ENCODE data around the gene RNF8. TPM values are rescaled to one million over a fixed set of nuclear protein-coding genes. Genes with fewer than 3 reads are reported as not detected.

RNF8 gene
- total and polyA plus RNA-seq, 9 of the 15 experiments (the other 6 are each of a cell fraction or from before 2014, with no cell fraction given): 10.6 to 47.0 (median 37.5) TPM

- TF ChIP-seq, protein P1, sequence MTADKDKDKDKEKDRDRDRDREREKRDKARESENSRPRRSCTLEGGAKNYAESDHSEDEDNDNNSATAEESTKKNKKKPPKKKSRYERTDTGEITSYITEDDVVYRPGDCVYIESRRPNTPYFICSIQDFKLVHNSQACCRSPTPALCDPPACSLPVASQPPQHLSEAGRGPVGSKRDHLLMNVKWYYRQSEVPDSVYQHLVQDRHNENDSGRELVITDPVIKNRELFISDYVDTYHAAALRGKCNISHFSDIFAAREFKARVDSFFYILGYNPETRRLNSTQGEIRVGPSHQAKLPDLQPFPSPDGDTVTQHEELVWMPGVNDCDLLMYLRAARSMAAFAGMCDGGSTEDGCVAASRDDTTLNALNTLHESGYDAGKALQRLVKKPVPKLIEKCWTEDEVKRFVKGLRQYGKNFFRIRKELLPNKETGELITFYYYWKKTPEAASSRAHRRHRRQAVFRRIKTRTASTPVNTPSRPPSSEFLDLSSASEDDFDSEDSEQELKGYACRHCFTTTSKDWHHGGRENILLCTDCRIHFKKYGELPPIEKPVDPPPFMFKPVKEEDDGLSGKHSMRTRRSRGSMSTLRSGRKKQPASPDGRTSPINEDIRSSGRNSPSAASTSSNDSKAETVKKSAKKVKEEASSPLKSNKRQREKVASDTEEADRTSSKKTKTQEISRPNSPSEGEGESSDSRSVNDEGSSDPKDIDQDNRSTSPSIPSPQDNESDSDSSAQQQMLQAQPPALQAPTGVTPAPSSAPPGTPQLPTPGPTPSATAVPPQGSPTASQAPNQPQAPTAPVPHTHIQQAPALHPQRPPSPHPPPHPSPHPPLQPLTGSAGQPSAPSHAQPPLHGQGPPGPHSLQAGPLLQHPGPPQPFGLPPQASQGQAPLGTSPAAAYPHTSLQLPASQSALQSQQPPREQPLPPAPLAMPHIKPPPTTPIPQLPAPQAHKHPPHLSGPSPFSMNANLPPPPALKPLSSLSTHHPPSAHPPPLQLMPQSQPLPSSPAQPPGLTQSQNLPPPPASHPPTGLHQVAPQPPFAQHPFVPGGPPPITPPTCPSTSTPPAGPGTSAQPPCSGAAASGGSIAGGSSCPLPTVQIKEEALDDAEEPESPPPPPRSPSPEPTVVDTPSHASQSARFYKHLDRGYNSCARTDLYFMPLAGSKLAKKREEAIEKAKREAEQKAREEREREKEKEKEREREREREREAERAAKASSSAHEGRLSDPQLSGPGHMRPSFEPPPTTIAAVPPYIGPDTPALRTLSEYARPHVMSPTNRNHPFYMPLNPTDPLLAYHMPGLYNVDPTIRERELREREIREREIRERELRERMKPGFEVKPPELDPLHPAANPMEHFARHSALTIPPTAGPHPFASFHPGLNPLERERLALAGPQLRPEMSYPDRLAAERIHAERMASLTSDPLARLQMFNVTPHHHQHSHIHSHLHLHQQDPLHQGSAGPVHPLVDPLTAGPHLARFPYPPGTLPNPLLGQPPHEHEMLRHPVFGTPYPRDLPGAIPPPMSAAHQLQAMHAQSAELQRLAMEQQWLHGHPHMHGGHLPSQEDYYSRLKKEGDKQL (CRISPR knock-in tag; IDR thresholded peaks at IDR 0.05; ENCODE audit: borderline replicate concordance): no peak
- TF ChIP-seq HNRNPK (IDR thresholded peaks at IDR 0.05; ENCODE audit: low read depth, low read length, poor library complexity, severe bottlenecking) (no peak), ZNF197 (CRISPR knock-in tag; IDR thresholded peaks at IDR 0.05; ENCODE audit: low read depth) (no peak), GTF3C2 (IDR thresholded peaks at IDR 0.05; ENCODE audit: borderline replicate concordance, extremely low read depth, insufficient read length) (no peak), POLR3A (IDR thresholded peaks at IDR 0.05; ENCODE audit: borderline replicate concordance, extremely low read depth, insufficient read depth, insufficient read length) (no peak), BCL6 (CRISPR knock-in tag; IDR thresholded peaks at IDR 0.05) (no peak), NCOR1 (IDR thresholded peaks at IDR 0.05) (no peak), CREB3L1 (IDR thresholded peaks at IDR 0.05; ENCODE audit: borderline replicate concordance, low read depth) (no peak), CSDE1 (IDR thresholded peaks at IDR 0.05) (no peak), GATA2 (CRISPR knock-in tag; IDR thresholded peaks at IDR 0.05) (no peak), HES1 (IDR thresholded peaks at IDR 0.05; ENCODE audit: low read depth) (no peak)
- TF ChIP-seq, protein P2, sequence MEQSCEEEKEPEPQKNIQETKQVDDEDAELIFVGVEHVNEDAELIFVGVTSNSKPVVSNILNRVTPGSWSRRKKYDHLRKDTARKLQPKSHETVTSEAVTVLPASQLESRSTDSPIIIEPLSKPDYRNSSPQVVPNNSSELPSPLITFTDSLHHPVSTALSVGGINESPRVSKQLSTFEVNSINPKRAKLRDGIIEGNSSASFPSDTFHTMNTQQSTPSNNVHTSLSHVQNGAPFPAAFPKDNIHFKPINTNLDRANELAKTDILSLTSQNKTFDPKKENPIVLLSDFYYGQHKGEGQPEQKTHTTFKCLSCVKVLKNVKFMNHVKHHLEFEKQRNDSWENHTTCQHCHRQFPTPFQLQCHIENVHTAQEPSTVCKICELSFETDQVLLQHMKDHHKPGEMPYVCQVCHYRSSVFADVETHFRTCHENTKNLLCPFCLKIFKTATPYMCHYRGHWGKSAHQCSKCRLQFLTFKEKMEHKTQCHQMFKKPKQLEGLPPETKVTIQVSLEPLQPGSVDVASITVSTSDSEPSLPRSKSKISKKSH (CRISPR knock-in tag; IDR thresholded peaks at IDR 0.05): no peak
- TF ChIP-seq, protein P3, sequence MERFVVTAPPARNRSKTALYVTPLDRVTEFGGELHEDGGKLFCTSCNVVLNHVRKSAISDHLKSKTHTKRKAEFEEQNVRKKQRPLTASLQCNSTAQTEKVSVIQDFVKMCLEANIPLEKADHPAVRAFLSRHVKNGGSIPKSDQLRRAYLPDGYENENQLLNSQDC (CRISPR knock-in tag; IDR thresholded peaks at IDR 0.05): no peak
Observed at GRCh38 chr6:37354526-37355384, 972 bp downstream of the RNF8 start (continued).
